Measurements from ENCODE around the gene NDE1.
A peak's percentile ranks its signal among the peaks of the same experiment; 100 is the strongest.

Gene NDE1

GRCh38 chr16:15672514-15673167 lies 22.6 kb downstream of the NDE1 start:
- H3K27me3 ChIP-seq (replicated peaks in 2 of 5; ENCODE audit: control insufficient read depth in 4 of 5, insufficient read depth in 5 of 5, low read length in 4 of 5), result no peaks in the 10 kb centered on the region
- H3K9me3 ChIP-seq (ENCODE audit: control extremely low read depth in 1 of 5, control insufficient read depth in 4 of 5, insufficient read depth in 2 of 5, low read depth in 1 of 5, low read length in 4 of 5), result no peaks in the 10 kb centered on the region
- peak overlapping the region; percentile 98 to 99 for H3K27ac ChIP-seq (ENCODE audit: insufficient read depth in 1 of 2, low read depth in 1 of 2, low read length in 2 of 2, poor library complexity in 1 of 2, severe bottlenecking in 2 of 2)
- DNase-seq, result peak; percentile 96 to 99 (median 99)
- CTCF ChIA-PET, result interaction anchor here (1.5 to 3.9 kb wide), 4 partner anchors 10 to 30 kb away, joined by 5 to 16 read pairs (median 11); partner anchors contain the start of gene MARF1
- H3K36me3 ChIP-seq (ENCODE audit: control insufficient read depth in 4 of 4, insufficient read depth in 4 of 4, low read length in 3 of 4), result peaks cover 9 to 50% (median 29%) of the 10 kb centered on the region in 4 experiments
- POLR2A ChIA-PET, result interaction anchor here (0.7 to 1.5 kb wide), 3 partner anchors 12 to 30 kb away, joined by 3 to 8 read pairs (median 4); partner anchors contain the start of gene NDE1
- 3% methylated on average over 14 of the region's 20 CpGs for WGBS (ENCODE audit: insufficient coverage)
- peaks cover 5 to 50% (median 33%) of the 10 kb centered on the region in 4 experiments for H3K4me1 ChIP-seq (ENCODE audit: control extremely low read depth in 1 of 4, control insufficient read depth in 4 of 4, insufficient read depth in 4 of 4, low read length in 3 of 4)
- H3K4me3 ChIP-seq (ENCODE audit: control insufficient read depth in 1 of 7, extremely low read depth in 1 of 7, insufficient read depth in 4 of 7, low read depth in 2 of 7, low read length in 6 of 7), result peak overlapping the region in 4 of 7 experiments; percentile 16 to 57 (median 44)

GRCh38 chr16:15674571-15674970 lies 24.5 kb downstream of the NDE1 start:
- CTCF ChIA-PET, result no interaction called here

GRCh38 chr16:15676506-15676905 lies 26.5 kb downstream of the NDE1 start:
- Histone ChIP-seq H3K4me1 (ENCODE audit: control extremely low read depth in 1 of 4, control insufficient read depth in 4 of 4, insufficient read depth in 4 of 4, low read length in 3 of 4) (peaks cover 5 to 40% (median 30%) of the 10 kb centered on the region in 4 experiments), H3K4me3 (ENCODE audit: control insufficient read depth in 1 of 7, extremely low read depth in 1 of 7, insufficient read depth in 4 of 7, low read depth in 2 of 7, low read length in 6 of 7) (no peak overlapping the region), H3K9me3 (ENCODE audit: control extremely low read depth in 1 of 5, control insufficient read depth in 4 of 5, insufficient read depth in 2 of 5, low read depth in 1 of 5, low read length in 4 of 5) (no peaks in the 10 kb centered on the region), H3K27ac (ENCODE audit: insufficient read depth in 1 of 2, low read depth in 1 of 2, low read length in 2 of 2, poor library complexity in 1 of 2, severe bottlenecking in 2 of 2) (peak overlapping the region; percentile 28 to 58), H3K36me3 (ENCODE audit: control insufficient read depth in 4 of 4, insufficient read depth in 4 of 4, low read length in 3 of 4) (peaks cover 9 to 45% (median 35%) of the 10 kb centered on the region in 4 experiments), H3K27me3 (replicated peaks in 2 of 5; ENCODE audit: control insufficient read depth in 4 of 5, insufficient read depth in 5 of 5, low read length in 4 of 5) (no peaks in the 10 kb centered on the region)
- no peak for DNase-seq
- CTCF ChIA-PET, result no interaction called here
- POLR2A ChIA-PET, result no interaction called here
- 95% methylated on average over 5 of the region's 10 CpGs for WGBS (ENCODE audit: insufficient coverage)

More at GRCh38 chr16:15674571-15674970, 24.5 kb downstream of the NDE1 start:
- Histone ChIP-seq H3K4me1 (ENCODE audit: control extremely low read depth in 1 of 4, control insufficient read depth in 4 of 4, insufficient read depth in 4 of 4, low read length in 3 of 4) (peaks cover 5 to 50% (median 33%) of the 10 kb centered on the region in 4 experiments), H3K36me3 (ENCODE audit: control insufficient read depth in 4 of 4, insufficient read depth in 4 of 4, low read length in 3 of 4) (peaks cover 9 to 53% (median 35%) of the 10 kb centered on the region in 4 experiments), H3K9me3 (ENCODE audit: control extremely low read depth in 1 of 5, control insufficient read depth in 4 of 5, insufficient read depth in 2 of 5, low read depth in 1 of 5, low read length in 4 of 5) (no peaks in the 10 kb centered on the region), H3K27ac (ENCODE audit: insufficient read depth in 1 of 2, low read depth in 1 of 2, low read length in 2 of 2, poor library complexity in 1 of 2, severe bottlenecking in 2 of 2) (peak overlapping the region; percentile 98 to 99), H3K27me3 (replicated peaks in 2 of 5; ENCODE audit: control insufficient read depth in 4 of 5, insufficient read depth in 5 of 5, low read length in 4 of 5) (no peaks in the 10 kb centered on the region), H3K4me3 (ENCODE audit: control insufficient read depth in 1 of 7, extremely low read depth in 1 of 7, insufficient read depth in 4 of 7, low read depth in 2 of 7, low read length in 6 of 7) (no peak overlapping the region)
- POLR2A ChIA-PET, result no interaction called here
- no peak for DNase-seq
- 100% methylated on average over 5 of the region's 7 CpGs for WGBS (ENCODE audit: insufficient coverage)

GRCh38 chr16:15677447-15677846 lies 27.4 kb downstream of the NDE1 start:
- H3K36me3 ChIP-seq (ENCODE audit: control insufficient read depth in 4 of 4, insufficient read depth in 4 of 4, low read length in 3 of 4), result peaks cover 9 to 44% (median 35%) of the 10 kb centered on the region in 4 experiments
- no peak for DNase-seq
- WGBS (ENCODE audit: insufficient coverage), result 100% methylated on average over 2 of the region's 5 CpGs

GRCh38 chr16:15682105-15682570 lies 32.1 kb downstream of the NDE1 start:
- DNase-seq, result peak; percentile 80 to 92 (median 89)
- ChIA-PET POLR2A (interaction anchor here (0.6 to 1.6 kb wide), 5 partner anchors 12 to 39 kb away, joined by 3 to 6 read pairs (median 3); partner anchors contain the start of gene MARF1), CTCF (interaction anchor here (0.7 to 3.1 kb wide), 13 partner anchors 9 to 47 kb away, joined by 3 to 9 read pairs (median 4); partner anchors contain the start of gene MARF1)
- Histone ChIP-seq H3K27me3 (replicated peaks in 2 of 5; ENCODE audit: control insufficient read depth in 4 of 5, insufficient read depth in 5 of 5, low read length in 4 of 5) (no peaks in the 10 kb centered on the region), H3K4me1 (ENCODE audit: control extremely low read depth in 1 of 4, control insufficient read depth in 4 of 4, insufficient read depth in 4 of 4, low read length in 3 of 4) (peaks cover 0 to 3% (median 0%) of the 10 kb centered on the region in 4 experiments), H3K4me3 (ENCODE audit: control insufficient read depth in 1 of 7, extremely low read depth in 1 of 7, insufficient read depth in 4 of 7, low read depth in 2 of 7, low read length in 6 of 7) (peak overlapping the region in 1 of 7 experiments; percentile 7), H3K9me3 (ENCODE audit: control extremely low read depth in 1 of 5, control insufficient read depth in 4 of 5, insufficient read depth in 2 of 5, low read depth in 1 of 5, low read length in 4 of 5) (no peaks in the 10 kb centered on the region), H3K27ac (ENCODE audit: insufficient read depth in 1 of 2, low read depth in 1 of 2, low read length in 2 of 2, poor library complexity in 1 of 2, severe bottlenecking in 2 of 2) (peak overlapping the region; percentile 46 to 83), H3K36me3 (ENCODE audit: control insufficient read depth in 4 of 4, insufficient read depth in 4 of 4, low read length in 3 of 4) (peaks cover 21 to 67% (median 53%) of the 10 kb centered on the region in 4 experiments)
- 13% methylated on average over 3 of the region's 7 CpGs for WGBS (ENCODE audit: insufficient coverage)

More at GRCh38 chr16:15677447-15677846, 27.4 kb downstream of the NDE1 start:
- H3K9me3 ChIP-seq (ENCODE audit: control extremely low read depth in 1 of 5, control insufficient read depth in 4 of 5, insufficient read depth in 2 of 5, low read depth in 1 of 5, low read length in 4 of 5), result no peaks in the 10 kb centered on the region
- H3K4me3 ChIP-seq (ENCODE audit: control insufficient read depth in 1 of 7, extremely low read depth in 1 of 7, insufficient read depth in 4 of 7, low read depth in 2 of 7, low read length in 6 of 7), result no peak overlapping the region
- H3K27ac ChIP-seq (ENCODE audit: insufficient read depth in 1 of 2, low read depth in 1 of 2, low read length in 2 of 2, poor library complexity in 1 of 2, severe bottlenecking in 2 of 2), result no peak overlapping the region
- no peaks in the 10 kb centered on the region for H3K27me3 ChIP-seq (replicated peaks in 2 of 5; ENCODE audit: control insufficient read depth in 4 of 5, insufficient read depth in 5 of 5, low read length in 4 of 5)
- peaks cover 5 to 33% (median 22%) of the 10 kb centered on the region in 4 experiments for H3K4me1 ChIP-seq (ENCODE audit: control extremely low read depth in 1 of 4, control insufficient read depth in 4 of 4, insufficient read depth in 4 of 4, low read length in 3 of 4)
- ChIA-PET CTCF (interaction anchor here (0.6 to 1.4 kb wide), 2 partner anchors 9 to 36 kb away, joined by 3 read pairs; no protein-coding TSS in a partner anchor), POLR2A (interaction anchor here (0.6 kb wide), 1 partner anchor 23 kb away, joined by 3 read pairs; no protein-coding TSS in a partner anchor)

- DNase-seq, result no peak
- Histone ChIP-seq H3K4me1 (ENCODE audit: control extremely low read depth in 1 of 4, control insufficient read depth in 4 of 4, insufficient read depth in 4 of 4, low read length in 3 of 4) (peaks cover 0 to 3% (median 0%) of the 10 kb centered on the region in 4 experiments), H3K4me3 (ENCODE audit: control insufficient read depth in 1 of 7, extremely low read depth in 1 of 7, insufficient read depth in 4 of 7, low read depth in 2 of 7, low read length in 6 of 7) (no peak overlapping the region), H3K27ac (ENCODE audit: insufficient read depth in 1 of 2, low read depth in 1 of 2, low read length in 2 of 2, poor library complexity in 1 of 2, severe bottlenecking in 2 of 2) (peak overlapping the region in 1 of 2 experiments; percentile 5), H3K36me3 (ENCODE audit: control insufficient read depth in 4 of 4, insufficient read depth in 4 of 4, low read length in 3 of 4) (peaks cover 15 to 74% (median 50%) of the 10 kb centered on the region in 4 experiments), H3K27me3 (replicated peaks in 2 of 5; ENCODE audit: control insufficient read depth in 4 of 5, insufficient read depth in 5 of 5, low read length in 4 of 5) (no peaks in the 10 kb centered on the region), H3K9me3 (ENCODE audit: control extremely low read depth in 1 of 5, control insufficient read depth in 4 of 5, insufficient read depth in 2 of 5, low read depth in 1 of 5, low read length in 4 of 5) (no peaks in the 10 kb centered on the region)
- ChIA-PET POLR2A (no interaction called here), CTCF (interaction anchor here (0.6 to 1.9 kb wide), 3 partner anchors 9 to 11 kb away, joined by 3 to 5 read pairs (median 4); no protein-coding TSS in a partner anchor)
- 83% methylated on average over 2 of the region's 2 CpGs for WGBS (ENCODE audit: insufficient coverage)
Measured at GRCh38 chr16:15686287-15686686, 36.2 kb downstream of the NDE1 start.

Data from common myeloid progenitor, CD34-positive (primary cell).